SU-DHL-6 (cell line): ENCODE measurements around the gene FAM114A1.

Experiments
- H2AFZ ChIP-seq: fragments of 200-600 bp; sonication (generic); 2 replicates; pipeline ENCODE4 v1.6.1; 2014; ENCODE audit warnings: low read depth, mild to moderate bottlenecking, moderate library complexity, mixed read lengths, antibody characterized with exemption, low read length; ENCODE audit not compliant: severe bottlenecking
- H3F3A ChIP-seq: fragments of 200-600 bp; shearing (Covaris generic); 2 replicates; pipeline ENCODE4 v1.6.0; 2016; ENCODE audit warnings: antibody characterized with exemption, mild to moderate bottlenecking; ENCODE audit not compliant: insufficient read depth
- H3K27ac ChIP-seq: fragments of 200-600 bp; sonication (generic); 2 replicates; pipeline ENCODE4 v1.5.1; 2016; ENCODE audit warnings: low read depth, mild to moderate bottlenecking, low read length, moderate library complexity, mixed read lengths
- H3K27me3 ChIP-seq: fragments of 200-600 bp; sonication (generic), shearing (Covaris generic); 2 replicates; pipeline ENCODE4 v1.6.0; 2014; ENCODE audit warnings: mild to moderate bottlenecking, low read length
- H3K36me3 ChIP-seq: fragments of 200-600 bp; sonication (generic); 2 replicates; pipeline ENCODE4 v1.6.1; 2014; ENCODE audit warnings: mild to moderate bottlenecking, low read length, mixed read lengths
- H3K4me2 ChIP-seq: fragments of 300-600, 200-600 bp; shearing (Covaris generic), sonication (generic); 2 replicates; pipeline ENCODE4 v1.6.0; 2014; ENCODE audit warnings: low read length, low read depth, mild to moderate bottlenecking; ENCODE audit not compliant: poor library complexity, severe bottlenecking
- H3K4me3 ChIP-seq: fragments of 200-600 bp; sonication (generic); 2 replicates; pipeline ENCODE4 v1.5.1; 2014; ENCODE audit warnings: antibody characterized with exemption, low read length, mild to moderate bottlenecking, mixed read lengths; ENCODE audit not compliant: insufficient read depth, poor library complexity, severe bottlenecking
- H3K79me2 ChIP-seq: fragments of 200-600 bp; sonication (generic); 2 replicates; pipeline ENCODE4 v1.6.1; 2014; ENCODE audit warnings: mild to moderate bottlenecking, low read length, moderate library complexity; ENCODE audit not compliant: insufficient read depth
- H3K9ac ChIP-seq: fragments of 200-600 bp; sonication (generic); 2 replicates; pipeline ENCODE4 v1.7.0; 2014; ENCODE audit warnings: mild to moderate bottlenecking, low read length
- H3K9me2 ChIP-seq: fragments of 200-600 bp; sonication (generic); replicated peaks from 2 replicates; pipeline ENCODE4 v1.6.1; 2014; ENCODE audit warnings: low read length; ENCODE audit not compliant: insufficient read depth
- H3K9me3 ChIP-seq: fragments of 200-600 bp; sonication (generic); 2 replicates; pipeline ENCODE4 v1.6.1; 2014; ENCODE audit warnings: low read length, mixed read lengths; ENCODE audit not compliant: insufficient read depth
- H4K20me1 ChIP-seq: fragments of 200-600 bp; sonication (generic); 2 replicates; pipeline ENCODE4 v1.6.1; 2014; ENCODE audit warnings: low read depth, mild to moderate bottlenecking, antibody characterized with exemption, low read length, moderate library complexity, mixed read lengths
- EZH2phosphoT487 ChIP-seq: fragments of 200-600 bp; sonication (generic), shearing (Covaris generic); conservative IDR thresholded peaks from 2 replicates; pipeline ENCODE4 v1.6.1; 2018; ENCODE audit warnings: mild to moderate bottlenecking, antibody characterized with exemption, low read length, moderate library complexity, mixed read lengths
- TF ChIP-seq, protein P1 (sequence below): fragments of 200-600 bp; sonication (generic); IDR thresholded peaks from one replicate; pipeline ENCODE4 v1.5.1; 2017; ENCODE audit warnings: antibody characterized with exemption, mild to moderate bottlenecking, low read length, moderate library complexity; ENCODE audit not compliant: insufficient read depth, poor library complexity, severe bottlenecking

FAM114A1 gene

DNA sequence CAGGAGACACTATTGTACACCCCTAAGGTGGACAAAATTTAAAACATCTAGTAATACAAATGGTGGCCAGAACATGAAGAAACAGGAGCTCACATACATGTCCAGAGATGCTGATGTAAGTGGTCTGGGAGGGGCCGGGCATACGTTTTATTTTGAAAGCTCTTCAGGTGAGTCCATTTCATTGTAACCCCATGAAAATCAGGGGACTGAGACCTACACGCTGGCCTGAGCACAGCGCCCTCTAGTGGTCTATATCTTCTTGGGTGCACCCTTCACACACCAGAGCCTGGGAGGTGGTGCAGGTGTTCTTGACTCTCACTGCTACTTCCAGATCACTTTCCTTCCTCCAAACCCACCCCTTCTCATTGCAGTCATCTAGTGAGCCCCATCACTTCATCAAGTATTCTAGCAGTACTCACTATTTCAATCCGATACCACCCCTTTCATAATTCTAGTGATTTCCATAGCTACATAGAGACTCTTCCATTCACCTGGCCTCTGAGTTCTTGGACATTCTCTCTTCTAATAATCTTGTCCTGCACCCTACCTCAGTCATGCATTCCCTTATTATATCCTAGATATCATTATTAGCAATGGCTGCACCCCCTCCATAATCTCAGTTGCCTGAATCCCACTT lies 6.7 kb upstream of the FAM114A1 start:
- Histone ChIP-seq H3K4me3 (no peak overlapping the region), H3K9ac (no peak overlapping the region), H3K36me3 (no peaks in the 10 kb centered on the region), H3K4me2 (peak overlapping the region; percentile 34), H4K20me1 (no peaks in the 10 kb centered on the region), H3K79me2 (peaks cover under 1% of the 10 kb centered on the region; the same call in 1 of the 2 replicates), H3K9me2 (no peaks in the 10 kb centered on the region), H3K9me3 (no peaks in the 10 kb centered on the region), H3K27ac (peak overlapping the region; percentile 16; the same call in 1 of the 2 replicates), H3F3A (peaks cover 30% of the 10 kb centered on the region), H2AFZ (peak overlapping the region; percentile 11), H3K27me3 (no peaks in the 10 kb centered on the region)
- TF ChIP-seq, protein P1, sequence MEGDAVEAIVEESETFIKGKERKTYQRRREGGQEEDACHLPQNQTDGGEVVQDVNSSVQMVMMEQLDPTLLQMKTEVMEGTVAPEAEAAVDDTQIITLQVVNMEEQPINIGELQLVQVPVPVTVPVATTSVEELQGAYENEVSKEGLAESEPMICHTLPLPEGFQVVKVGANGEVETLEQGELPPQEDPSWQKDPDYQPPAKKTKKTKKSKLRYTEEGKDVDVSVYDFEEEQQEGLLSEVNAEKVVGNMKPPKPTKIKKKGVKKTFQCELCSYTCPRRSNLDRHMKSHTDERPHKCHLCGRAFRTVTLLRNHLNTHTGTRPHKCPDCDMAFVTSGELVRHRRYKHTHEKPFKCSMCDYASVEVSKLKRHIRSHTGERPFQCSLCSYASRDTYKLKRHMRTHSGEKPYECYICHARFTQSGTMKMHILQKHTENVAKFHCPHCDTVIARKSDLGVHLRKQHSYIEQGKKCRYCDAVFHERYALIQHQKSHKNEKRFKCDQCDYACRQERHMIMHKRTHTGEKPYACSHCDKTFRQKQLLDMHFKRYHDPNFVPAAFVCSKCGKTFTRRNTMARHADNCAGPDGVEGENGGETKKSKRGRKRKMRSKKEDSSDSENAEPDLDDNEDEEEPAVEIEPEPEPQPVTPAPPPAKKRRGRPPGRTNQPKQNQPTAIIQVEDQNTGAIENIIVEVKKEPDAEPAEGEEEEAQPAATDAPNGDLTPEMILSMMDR: peak; percentile 70
- TF ChIP-seq EZH2phosphoT487: no peak

DNA sequence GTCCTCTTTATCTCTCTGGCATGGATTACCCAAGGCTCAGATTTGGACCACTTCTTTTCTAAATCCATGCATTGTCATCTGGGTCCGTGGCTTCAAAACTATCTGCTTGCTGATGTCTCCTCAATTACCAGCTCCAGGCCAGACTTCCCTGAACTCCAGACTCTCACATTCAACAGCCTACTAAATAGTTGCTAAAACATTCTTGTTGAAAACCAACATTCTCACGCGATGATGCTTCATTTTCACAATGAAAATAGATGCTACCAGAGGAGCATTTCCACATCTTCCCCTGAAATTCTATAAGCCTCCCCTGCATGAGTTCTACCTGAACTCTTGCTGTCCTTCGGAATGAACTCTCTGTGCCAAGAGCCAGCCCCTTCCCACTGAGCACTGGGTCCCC lies 5.8 kb upstream of the FAM114A1 start:
- Histone ChIP-seq H2AFZ (no peak overlapping the region), H3K9ac (no peak overlapping the region), H3F3A (peaks cover 23% of the 10 kb centered on the region), H4K20me1 (no peaks in the 10 kb centered on the region), H3K36me3 (no peaks in the 10 kb centered on the region), H3K9me3 (no peaks in the 10 kb centered on the region), H3K4me3 (no peak overlapping the region), H3K9me2 (no peaks in the 10 kb centered on the region), H3K4me2 (no peak overlapping the region), H3K79me2 (no peaks in the 10 kb centered on the region), H3K27me3 (no peaks in the 10 kb centered on the region), H3K27ac (no peak overlapping the region)
- TF ChIP-seq, protein P1: no peak
- TF ChIP-seq EZH2phosphoT487: no peak

- Histone ChIP-seq H3K36me3 (no peaks in the 10 kb centered on the region), H3K9ac (no peak overlapping the region), H4K20me1 (no peaks in the 10 kb centered on the region), H3K27ac (no peak overlapping the region), H3K9me2 (no peaks in the 10 kb centered on the region), H3F3A (peaks cover 7% of the 10 kb centered on the region; the same call in 1 of the 2 replicates), H3K4me3 (no peak overlapping the region), H2AFZ (no peak overlapping the region), H3K27me3 (no peaks in the 10 kb centered on the region), H3K9me3 (no peaks in the 10 kb centered on the region), H3K79me2 (no peaks in the 10 kb centered on the region), H3K4me2 (no peak overlapping the region)
- TF ChIP-seq EZH2phosphoT487: no peak
- TF ChIP-seq, protein P1: no peak
Observed at GRCh38 chr4:38865445-38865844, 2.2 kb upstream of the FAM114A1 start.
